Muscle layer of colon (tissue), 2 donors: ENCODE results near the gene GNG7.
"Not testable (repeated sequence)": the region's sequence is repeated elsewhere in the genome, so short reads cannot be mapped to it uniquely, and the experiment has no call there.

Experiments used
- H3K27ac ChIP-seq: one replicate; pipeline ENCODE4 v1.7.0; 2013; ENCODE audit warnings: low read depth, mild to moderate bottlenecking, low read length, moderate library complexity
- H3K27me3 ChIP-seq, 2 donors: one replicate each; pipeline ENCODE4 v1.7.0; 2013; ENCODE audit warnings: low read length in 2 of 2, mild to moderate bottlenecking in 2 of 2; ENCODE audit not compliant: insufficient read depth in 2 of 2, control insufficient read depth in 1 of 2
- H3K36me3 ChIP-seq: one replicate; pipeline ENCODE4 v1.7.0; 2013; ENCODE audit warnings: mild to moderate bottlenecking, low read length; ENCODE audit not compliant: insufficient read depth
- H3K4me1 ChIP-seq: one replicate; pipeline ENCODE4 v1.7.0; 2013; ENCODE audit warnings: mild to moderate bottlenecking, low read length; ENCODE audit not compliant: insufficient read depth
- H3K4me3 ChIP-seq, 2 donors: one replicate each; pipeline ENCODE4 v1.7.0; 2013; ENCODE audit warnings: low read length in 2 of 2, low read depth in 1 of 2, mild to moderate bottlenecking in 1 of 2, moderate library complexity in 1 of 2
- H3K9ac ChIP-seq: one replicate; pipeline ENCODE4 v1.7.0; 2013; ENCODE audit warnings: low read length
- H3K9me3 ChIP-seq: one replicate; pipeline ENCODE4 v1.7.0; 2013; ENCODE audit warnings: mild to moderate bottlenecking, low read length
- donor health status: abdominal sarcoma.
- donor health status: Adenocarcinoma of cecum.

The GNG7 gene

DNA sequence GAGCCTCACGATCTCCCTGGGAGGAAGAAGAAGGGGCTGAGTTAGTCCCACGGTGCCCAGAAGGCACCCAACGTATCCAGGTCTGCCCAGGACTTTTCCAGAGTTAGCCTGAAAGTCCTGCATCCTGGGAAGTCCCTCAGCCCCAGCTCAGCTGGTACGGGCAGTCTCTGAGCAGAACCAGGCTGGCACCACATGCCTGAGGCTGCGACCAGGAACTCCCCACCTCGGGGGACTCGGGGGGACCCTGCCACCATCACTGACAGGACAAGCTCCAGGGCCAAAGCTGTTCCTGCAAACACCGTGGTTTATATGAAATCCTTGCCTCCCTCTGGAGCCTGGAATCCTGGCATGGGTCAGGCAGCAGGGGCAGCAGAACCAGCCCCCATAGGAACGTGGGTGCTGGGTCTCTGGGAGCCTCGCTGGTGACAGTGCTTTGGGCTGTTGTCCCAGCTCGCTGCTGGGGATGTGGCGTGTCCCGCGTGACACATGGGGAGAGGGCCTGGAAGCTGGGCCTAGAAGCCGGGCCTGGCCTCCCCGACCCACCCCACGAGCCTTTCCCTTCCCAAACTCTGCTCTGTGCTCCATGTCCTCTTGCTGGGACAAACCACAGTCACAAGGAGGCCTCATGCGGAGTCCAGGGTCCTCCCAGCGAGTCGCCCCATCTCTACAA, 55.5 kb downstream of the GNG7 start:
- H3K27me3 ChIP-seq, result no peaks in the 10 kb centered on the region
- H3K9me3 ChIP-seq, result no peaks in the 10 kb centered on the region
- no peaks in the 10 kb centered on the region for H3K36me3 ChIP-seq
- no peaks in the 10 kb centered on the region for H3K4me1 ChIP-seq
- H3K27ac ChIP-seq, result no peak overlapping the region
- no peak overlapping the region for H3K9ac ChIP-seq
- H3K4me3 ChIP-seq, result no peak overlapping the region

DNA sequence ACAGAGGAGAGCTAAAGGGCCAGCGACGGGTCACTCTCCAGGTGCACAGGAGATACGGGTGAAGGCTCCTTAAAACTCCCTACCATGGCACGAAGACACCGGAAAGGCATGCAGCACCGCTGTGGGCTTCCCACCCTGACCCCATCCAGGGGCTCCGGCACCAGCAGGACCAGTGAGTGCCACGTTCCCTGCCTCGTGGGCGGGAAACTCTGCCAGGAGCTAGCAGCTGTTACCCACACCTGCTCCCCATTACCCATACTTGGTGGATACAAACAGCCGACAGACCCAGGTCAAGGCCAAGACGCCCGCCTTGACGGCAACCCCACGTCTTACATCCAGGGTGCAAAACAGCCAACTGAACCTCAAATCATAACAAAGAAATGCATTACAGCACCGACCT, 56.7 kb downstream of the GNG7 start:
- no peaks in the 10 kb centered on the region for H3K36me3 ChIP-seq
- H3K27me3 ChIP-seq, result no peaks in the 10 kb centered on the region
- H3K27ac ChIP-seq, result no peak overlapping the region
- H3K9ac ChIP-seq, result no peak overlapping the region
- no peaks in the 10 kb centered on the region for H3K4me1 ChIP-seq
- no peak overlapping the region for H3K4me3 ChIP-seq
- H3K9me3 ChIP-seq, result no peaks in the 10 kb centered on the region

DNA sequence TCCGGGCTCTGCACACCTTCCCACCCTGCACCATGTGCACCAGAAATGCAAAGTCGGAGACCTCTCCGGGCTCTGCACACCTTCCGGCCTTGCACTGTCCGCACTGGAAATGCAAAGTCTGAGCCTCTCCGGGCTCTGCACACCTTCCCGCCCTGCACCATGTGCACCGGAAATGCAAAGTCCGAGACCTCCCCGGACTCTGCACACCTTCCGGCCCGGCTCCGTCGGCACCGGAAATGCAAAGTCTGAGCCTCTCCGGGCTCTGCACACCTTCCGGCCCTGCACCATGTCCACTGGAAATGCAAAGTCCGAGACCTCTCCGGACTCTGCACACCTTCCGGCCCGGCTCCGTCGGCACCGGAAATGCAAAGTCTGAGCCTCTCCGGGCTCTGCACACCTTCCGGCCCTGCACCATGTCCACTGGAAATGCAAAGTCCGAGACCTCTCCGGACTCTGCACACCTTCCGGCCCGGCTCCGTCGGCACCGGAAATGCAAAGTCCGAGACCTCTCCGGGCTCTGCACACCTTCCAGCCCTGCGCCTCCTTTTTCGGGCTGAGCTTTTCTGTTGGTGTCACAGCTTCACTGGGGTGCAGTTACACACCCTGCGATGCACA, 59.3 kb downstream of the GNG7 start:
- H3K4me3 ChIP-seq, H3K27me3 ChIP-seq, H3K9me3 ChIP-seq: not testable (repeated sequence)

DNA sequence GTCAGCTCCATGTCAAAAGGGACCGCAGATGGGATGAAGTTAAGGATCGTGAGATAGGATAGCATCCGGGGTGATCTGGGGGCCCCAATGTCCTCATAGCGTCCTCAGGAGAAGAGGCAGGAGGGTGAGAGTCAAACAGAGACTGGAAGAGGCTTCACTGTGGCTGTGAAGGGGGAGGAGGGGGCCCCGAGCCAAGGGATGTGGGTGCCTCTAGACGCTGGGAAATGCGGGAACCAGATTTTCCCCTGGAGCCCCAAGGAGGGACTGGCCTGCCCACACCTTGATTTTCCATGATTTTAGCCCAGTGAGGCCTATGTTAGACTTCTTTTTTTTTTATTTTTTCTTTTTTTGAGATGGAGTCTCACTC, 61.2 kb downstream of the GNG7 start:
- no peaks in the 10 kb centered on the region for H3K36me3 ChIP-seq
- no peak overlapping the region for H3K27ac ChIP-seq
- no peaks in the 10 kb centered on the region for H3K27me3 ChIP-seq
- H3K4me3 ChIP-seq, result no peak overlapping the region
- no peak overlapping the region for H3K9ac ChIP-seq
- H3K9me3 ChIP-seq, result no peaks in the 10 kb centered on the region
- H3K4me1 ChIP-seq, result peaks cover 4% of the 10 kb centered on the region

More for the DNA sequence above, 59.3 kb downstream of the GNG7 start:
- H3K4me1 ChIP-seq, H3K27ac ChIP-seq, H3K36me3 ChIP-seq, H3K9ac ChIP-seq: not testable (repeated sequence)

DNA sequence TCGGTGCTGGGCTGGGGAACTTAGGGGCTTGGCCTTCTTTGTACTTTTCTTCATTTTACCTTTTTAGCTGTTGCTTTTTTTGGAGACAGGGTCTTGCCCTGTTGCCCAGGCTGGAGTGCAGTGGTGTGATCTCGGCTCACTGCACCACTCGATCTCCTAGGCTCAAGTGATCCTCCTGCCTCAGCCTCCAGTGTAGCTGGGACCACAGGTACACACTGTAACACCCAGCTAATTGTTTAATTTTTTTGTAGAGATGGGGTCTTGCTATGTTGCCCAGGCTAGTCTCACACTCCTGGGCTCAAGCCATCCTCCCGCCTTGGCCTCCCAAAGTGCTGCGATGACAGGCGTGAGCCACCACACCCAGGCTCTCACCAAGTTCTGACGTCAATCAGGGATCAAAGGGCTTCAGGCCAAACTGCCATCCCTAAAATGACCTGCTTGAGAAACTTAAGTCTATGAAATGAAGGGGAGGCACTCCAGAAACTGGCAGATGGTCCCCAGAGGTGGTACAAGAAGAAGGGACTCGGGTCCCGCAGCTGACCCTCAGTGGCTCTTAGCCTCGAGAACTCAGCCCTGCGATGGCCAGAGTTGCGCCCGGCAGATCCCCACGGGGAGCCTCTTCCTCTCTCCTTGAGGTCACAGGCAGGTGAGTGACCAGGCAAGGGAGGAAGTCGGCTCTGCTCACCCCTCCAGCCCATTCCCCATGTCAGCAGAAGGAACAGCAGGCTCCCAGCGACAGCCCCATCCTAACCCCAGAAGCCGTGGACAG, 61.7 kb downstream of the GNG7 start:
- no peak overlapping the region for H3K4me3 ChIP-seq
- H3K27ac ChIP-seq, result no peak overlapping the region
- no peaks in the 10 kb centered on the region for H3K9me3 ChIP-seq
- H3K4me1 ChIP-seq, result peaks cover 4% of the 10 kb centered on the region
- no peaks in the 10 kb centered on the region for H3K36me3 ChIP-seq
- no peaks in the 10 kb centered on the region for H3K27me3 ChIP-seq
- H3K9ac ChIP-seq, result no peak overlapping the region

DNA sequence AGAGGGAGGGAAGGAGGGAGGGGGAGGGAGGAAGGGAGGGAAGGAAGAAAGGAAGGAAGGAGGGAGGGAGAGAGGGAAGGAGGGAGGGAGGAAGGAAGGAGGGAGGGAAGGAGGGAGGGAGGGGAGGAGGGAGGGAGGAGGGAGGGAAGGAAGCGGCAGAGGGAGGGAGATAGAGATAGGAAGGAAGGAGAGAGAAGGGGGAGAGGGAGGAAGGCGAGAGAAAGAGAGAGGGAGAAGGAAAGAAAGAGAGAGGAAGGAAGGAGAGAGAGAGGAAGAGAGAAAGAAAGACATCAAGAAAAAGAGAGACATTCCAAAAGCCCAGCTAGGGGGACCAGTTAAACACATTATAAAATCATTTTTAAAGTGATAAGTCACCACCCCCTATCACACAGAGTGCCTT, 62.5 kb downstream of the GNG7 start:
- no peak overlapping the region for H3K27ac ChIP-seq
- no peaks in the 10 kb centered on the region for H3K27me3 ChIP-seq
- H3K4me1 ChIP-seq, result peaks cover 4% of the 10 kb centered on the region
- H3K9ac ChIP-seq, result no peak overlapping the region
- no peak overlapping the region for H3K4me3 ChIP-seq
- no peaks in the 10 kb centered on the region for H3K36me3 ChIP-seq
- H3K9me3 ChIP-seq, result no peaks in the 10 kb centered on the region

DNA sequence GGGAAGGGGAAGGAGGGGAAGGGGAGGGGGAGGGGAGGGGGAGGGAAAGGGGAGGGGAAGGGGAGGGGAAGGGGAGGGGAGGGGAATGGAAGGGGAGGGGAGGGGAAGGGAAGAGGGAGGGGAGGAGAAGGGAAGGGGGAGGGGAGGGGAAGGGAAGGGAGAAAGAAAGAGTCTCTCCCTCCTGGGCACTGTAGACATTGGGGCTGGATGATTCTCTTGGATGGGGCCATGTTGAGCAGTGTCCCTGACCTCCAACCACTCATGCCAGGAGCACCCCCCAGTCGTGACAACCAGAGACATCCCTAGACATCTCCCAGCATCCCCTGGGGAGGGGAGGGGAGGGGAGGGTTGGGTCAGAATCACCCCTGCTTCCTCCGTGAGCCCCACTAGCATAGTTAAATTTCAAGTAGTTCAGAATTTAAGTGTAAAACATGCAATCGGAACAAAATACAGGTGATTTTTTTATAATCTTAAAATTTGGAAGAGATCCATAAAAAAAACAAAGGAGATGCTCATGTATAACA, 64.0 kb downstream of the GNG7 start:
- Histone ChIP-seq H3K9ac (no peak overlapping the region), H3K4me3 (no peak overlapping the region), H3K4me1 (peaks cover 4% of the 10 kb centered on the region), H3K36me3 (no peaks in the 10 kb centered on the region), H3K27ac (no peak overlapping the region), H3K27me3 (no peaks in the 10 kb centered on the region), H3K9me3 (no peaks in the 10 kb centered on the region)

DNA sequence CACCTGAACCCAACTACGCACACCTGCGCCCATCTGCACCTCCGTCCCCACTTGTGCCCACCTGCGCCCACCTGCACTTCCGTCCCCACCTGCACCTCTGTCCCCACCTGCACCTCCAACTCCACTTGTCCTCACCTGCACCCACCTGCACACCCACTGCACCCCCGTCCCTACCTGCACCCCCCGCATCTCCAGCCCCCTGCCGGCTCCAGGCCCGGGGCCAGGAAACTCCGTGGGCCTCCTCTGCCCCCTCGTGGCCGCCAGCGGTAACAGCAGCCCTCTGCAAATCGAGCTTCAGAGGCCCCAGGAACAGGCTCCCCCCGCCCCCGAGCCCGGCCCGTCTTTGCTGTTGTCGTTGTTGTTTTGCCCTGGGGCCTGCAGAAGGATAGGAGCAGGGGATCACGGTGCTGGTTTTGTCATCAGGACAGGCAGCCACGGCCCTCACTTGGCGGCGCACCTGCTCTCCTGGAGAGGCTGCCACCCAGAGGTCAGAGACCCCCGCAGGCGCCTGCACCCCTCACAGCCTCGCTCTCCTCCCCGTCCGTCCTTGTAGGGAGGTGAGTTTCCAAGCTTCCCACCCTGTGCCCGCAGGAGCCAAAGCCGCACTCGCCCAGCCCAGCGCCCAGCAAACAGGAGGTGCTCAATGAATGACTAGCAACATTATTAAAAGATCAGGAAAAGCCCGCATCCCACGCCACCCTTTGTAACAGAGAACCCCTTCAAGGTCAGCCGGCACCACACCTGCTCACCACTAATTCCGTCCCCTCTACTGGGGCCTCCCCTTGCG, 65.4 kb downstream of the GNG7 start:
- Histone ChIP-seq H3K4me1 (peaks cover 4% of the 10 kb centered on the region), H3K9ac (no peak overlapping the region), H3K36me3 (no peaks in the 10 kb centered on the region), H3K27ac (no peak overlapping the region), H3K27me3 (no peaks in the 10 kb centered on the region), H3K9me3 (no peaks in the 10 kb centered on the region), H3K4me3 (no peak overlapping the region)

DNA sequence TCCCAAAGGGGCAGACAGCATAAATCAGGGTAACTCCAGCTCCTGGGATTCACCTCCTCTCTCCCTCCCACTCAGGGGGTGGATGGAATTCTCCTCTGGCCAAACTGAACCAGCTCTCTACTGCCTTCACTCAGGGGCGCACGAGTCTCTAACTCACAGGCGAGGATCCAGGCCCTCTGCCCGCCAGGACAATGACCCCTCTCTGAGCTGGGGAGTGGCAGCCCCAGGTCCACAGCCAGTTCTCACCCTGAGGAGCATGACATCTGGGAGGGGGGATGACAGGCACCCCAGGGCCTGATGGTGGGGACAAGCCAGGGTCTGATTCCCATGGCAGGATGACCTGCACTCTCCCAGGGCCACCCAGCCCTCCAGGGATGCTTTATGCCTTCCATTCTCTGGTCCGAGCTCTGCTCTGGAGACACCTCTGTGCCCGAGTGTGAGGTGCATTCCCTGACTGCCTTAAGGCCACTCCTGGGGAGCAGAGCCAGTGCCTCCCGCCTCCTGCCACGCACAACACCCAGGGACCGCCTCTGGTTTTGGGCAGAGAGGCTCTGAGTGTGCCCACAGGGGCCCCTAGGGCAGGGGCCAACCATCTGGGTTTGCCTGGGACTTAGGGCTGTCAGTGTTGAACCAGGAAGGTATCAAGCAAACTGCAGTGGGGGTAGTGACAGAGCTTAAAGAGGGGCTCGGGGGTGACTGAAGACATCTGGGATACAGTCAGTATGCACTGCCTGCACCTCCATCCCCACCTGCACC, 66.2 kb downstream of the GNG7 start:
- Histone ChIP-seq H3K27me3 (no peaks in the 10 kb centered on the region), H3K9me3 (no peaks in the 10 kb centered on the region), H3K27ac (no peak overlapping the region), H3K9ac (no peak overlapping the region), H3K4me1 (peaks cover 4% of the 10 kb centered on the region), H3K4me3 (no peak overlapping the region), H3K36me3 (no peaks in the 10 kb centered on the region)

DNA sequence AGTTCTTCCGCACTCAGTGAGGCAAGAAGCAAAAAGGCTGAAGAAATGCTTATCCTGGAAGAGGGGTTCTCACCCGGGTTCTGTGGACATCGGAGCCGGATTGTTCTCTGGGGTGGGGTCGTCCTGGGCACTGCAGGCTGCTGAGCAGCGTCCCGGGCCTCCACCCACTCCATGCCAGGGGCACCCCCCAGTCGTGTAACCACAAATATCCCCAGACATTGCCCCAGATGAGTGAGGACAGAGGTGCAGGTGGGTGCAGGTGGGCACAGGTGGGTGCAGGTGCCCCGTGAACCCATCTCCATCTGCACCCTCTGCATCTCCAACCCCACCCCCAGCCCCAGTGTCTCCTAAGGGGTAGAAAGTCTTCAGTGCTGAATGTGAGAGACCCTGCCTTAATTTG, 67.5 kb downstream of the GNG7 start:
- H3K9ac ChIP-seq, result no peak overlapping the region
- no peak overlapping the region for H3K27ac ChIP-seq
- H3K4me3 ChIP-seq, result no peak overlapping the region
- H3K27me3 ChIP-seq, result no peaks in the 10 kb centered on the region
- no peaks in the 10 kb centered on the region for H3K36me3 ChIP-seq
- no peaks in the 10 kb centered on the region for H3K9me3 ChIP-seq
- H3K4me1 ChIP-seq, result peaks cover 4% of the 10 kb centered on the region
